HepG2 (cell line): ENCODE results near the gene NIP7. TPM values are rescaled to one million over a fixed set of nuclear protein-coding genes. Genes with fewer than 3 reads are reported as not detected.

Experiments used
- ASH2L ChIP-seq: fragments of 300-600, 200-600 bp; sonication (generic); IDR thresholded peaks from 2 replicates; pipeline ENCODE4 v1.7.0; 2017; ENCODE audit warnings: low read depth, mild to moderate bottlenecking, moderate library complexity, mixed read lengths, low read length; ENCODE audit not compliant: insufficient read length
- DNMT1 ChIP-seq: sonication (generic); formaldehyde crosslinking; IDR thresholded peaks from 2 replicates; pipeline ENCODE4 v1.5.1; 2020; ENCODE audit warnings: mild to moderate bottlenecking, missing genetic modification reagents
- KLF12 ChIP-seq: sonication (generic); formaldehyde crosslinking; IDR thresholded peaks from 2 replicates; pipeline ENCODE4 v1.4.0; 2020; ENCODE audit warnings: missing genetic modification reagents, borderline replicate concordance
- NFE2L1 ChIP-seq: sonication (generic); formaldehyde crosslinking; IDR thresholded peaks from 2 replicates; pipeline ENCODE4 v1.4.0; 2020; ENCODE audit warnings: missing genetic modification reagents, mild to moderate bottlenecking, borderline replicate concordance
- TCF7L2 ChIP-seq: IDR thresholded peaks from 2 replicates; pipeline ENCODE4 v1.6.1; 2011; ENCODE audit warnings: mild to moderate bottlenecking, low read depth, low read length, moderate library complexity
- TEAD3 ChIP-seq: optimal IDR thresholded peaks from 2 replicates; pipeline ENCODE3; 2016; ENCODE audit warnings: borderline replicate concordance
- TP53 ChIP-seq: sonication (generic); formaldehyde crosslinking; conservative IDR thresholded peaks from 2 replicates; pipeline ENCODE4 v1.4.0; 2020; ENCODE audit warnings: missing genetic modification reagents
- ZBTB20 ChIP-seq: sonication (generic); formaldehyde crosslinking; IDR thresholded peaks from 2 replicates; pipeline ENCODE4 v1.8.1; 2023; ENCODE audit warnings: missing genetic modification reagents, low read depth, mild to moderate bottlenecking, borderline replicate concordance
- ZBTB42 ChIP-seq: sonication (generic); formaldehyde crosslinking; IDR thresholded peaks from 2 replicates; pipeline ENCODE4 v1.5.0; 2020; ENCODE audit warnings: mild to moderate bottlenecking, missing genetic modification reagents
- ZC3H13 ChIP-seq: sonication (generic); formaldehyde crosslinking; IDR thresholded peaks from 2 replicates; pipeline ENCODE4 v1.8.1; 2023; ENCODE audit warnings: mild to moderate bottlenecking, missing genetic modification reagents, moderate library complexity
- ZFP37 ChIP-seq: sonication (generic); formaldehyde crosslinking; IDR thresholded peaks from 2 replicates; pipeline ENCODE4 v1.4.0; 2020; ENCODE audit warnings: missing genetic modification reagents, borderline replicate concordance
- ZNF496 ChIP-seq: sonication (generic); formaldehyde crosslinking; IDR thresholded peaks from 2 replicates; pipeline ENCODE4 v1.8.1; 2023; ENCODE audit warnings: mild to moderate bottlenecking, moderate library complexity, missing genetic modification reagents; ENCODE audit not compliant: insufficient replicate concordance
- ZSCAN9 ChIP-seq: IDR thresholded peaks from 2 replicates; pipeline ENCODE4 v1.6.1; 2016; ENCODE audit warnings: borderline replicate concordance
- polyA plus RNA-seq, 8 experiments: library from polyadenylated mRNA; depleted of rRNA in 3 of 8; stranded (reverse) in 7 of 8; unstranded in 1 of 8; fragments of >200 nt; fragmentation: Illumina TruSeq in 4 of 8; extraction: Trizol in 4 of 8; gene quantifications; 2 replicates each; pipeline versions ENCODE4 v1.2.1 to v1.2.3, GENCODE V29; 2011 to 2016; ENCODE audit warnings: low read depth in 4 of 8, missing spikeins in 1 of 8, mixed read lengths in 1 of 8; ENCODE audit not compliant: insufficient read depth in 1 of 8
- total RNA-seq, 5 experiments: library from RNA; depleted of rRNA; stranded (reverse); fragments of >200 nt; fragmentation: Illumina TruSeq; extraction: Trizol; gene quantifications; 2 replicates each; pipeline ENCODE4 v1.2.3, GENCODE V29; 2016; ENCODE audit warnings: low read depth in 1 of 5
- TF ChIP-seq, protein P1 (sequence below): sonication (generic); formaldehyde crosslinking; IDR thresholded peaks from 2 replicates; pipeline ENCODE4 v1.4.0; 2020; ENCODE audit warnings: mild to moderate bottlenecking, missing genetic modification reagents
- TF ChIP-seq, protein P2 (sequence below): sonication (generic); formaldehyde crosslinking; IDR thresholded peaks from 2 replicates; pipeline ENCODE4 v1.4.0; 2020; ENCODE audit warnings: mild to moderate bottlenecking, missing genetic modification reagents
- TF ChIP-seq, protein P3 (sequence below), 2 experiments: fragments of 450-650 bp in 1 of 2; sonication (generic) in 1 of 2; formaldehyde crosslinking; IDR thresholded peaks; 2 replicates each; pipeline versions ENCODE4 v1.5.0 to v1.8.0; 2020 to 2022; ENCODE audit warnings: mild to moderate bottlenecking in 1 of 2, missing genetic modification reagents in 1 of 2
- TF ChIP-seq, protein P4 (sequence below): sonication (generic); formaldehyde crosslinking; IDR thresholded peaks from 2 replicates; pipeline ENCODE4 v1.4.0; 2020; ENCODE audit warnings: mild to moderate bottlenecking, missing genetic modification reagents, borderline replicate concordance

Gene NIP7
- total and polyA plus RNA-seq, 2 of the 13 experiments (the other 11 are each of a cell fraction or from before 2014, with no cell fraction given), result 15.3 to 114 TPM

DNA sequence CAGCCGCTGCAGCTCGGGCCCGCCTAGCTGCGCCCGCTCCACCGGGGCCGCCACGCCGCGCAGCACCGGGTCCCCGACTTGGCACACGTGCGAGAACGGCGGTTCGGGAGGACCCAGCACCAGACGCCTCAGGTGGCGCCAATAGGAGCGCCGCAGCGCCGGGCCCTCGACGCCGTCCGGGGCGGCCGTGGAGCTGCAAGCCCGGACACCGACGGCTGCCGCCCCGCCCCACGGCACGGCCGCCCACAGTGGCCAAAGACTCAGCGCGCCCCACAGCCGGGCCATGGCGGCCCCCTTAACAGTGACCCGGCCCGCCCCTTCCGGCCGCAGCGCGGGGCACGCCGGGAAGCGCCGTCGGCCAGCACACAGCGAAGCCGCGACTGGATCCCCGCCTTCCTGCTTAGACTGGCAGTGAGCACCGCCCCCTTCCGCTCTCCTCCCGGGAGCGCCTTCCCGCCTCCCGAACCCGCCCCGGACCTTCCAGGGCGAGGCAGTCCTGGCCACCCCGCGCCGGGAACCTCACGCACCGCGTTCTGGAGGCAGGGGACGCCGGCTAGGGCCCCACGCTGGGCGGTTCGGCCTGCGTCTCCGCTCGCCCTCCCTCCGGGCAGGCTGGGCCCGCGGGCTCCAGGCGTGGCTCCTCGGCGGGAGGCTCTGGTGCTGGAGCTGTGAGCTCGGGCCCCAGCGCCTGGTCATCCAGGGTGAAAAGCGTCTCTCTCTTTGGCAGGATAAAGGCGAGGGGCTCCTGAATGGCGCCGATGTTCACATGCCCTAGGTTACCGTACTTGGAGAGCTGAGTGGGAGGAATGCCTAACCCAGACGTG lies 9.1 kb upstream of the NIP7 start, which contains the start of gene PDF (continued):
- TF ChIP-seq ZBTB20 (CRISPR knock-in tag), result peak; percentile 63; the same call in 1 of the 2 replicates
- peak; percentile 44 for TF ChIP-seq TEAD3 (CRISPR knock-in tag)
- TF ChIP-seq TCF7L2, result no peak
- TF ChIP-seq ZFP37, result peak; percentile 85
- TF ChIP-seq, protein P1, sequence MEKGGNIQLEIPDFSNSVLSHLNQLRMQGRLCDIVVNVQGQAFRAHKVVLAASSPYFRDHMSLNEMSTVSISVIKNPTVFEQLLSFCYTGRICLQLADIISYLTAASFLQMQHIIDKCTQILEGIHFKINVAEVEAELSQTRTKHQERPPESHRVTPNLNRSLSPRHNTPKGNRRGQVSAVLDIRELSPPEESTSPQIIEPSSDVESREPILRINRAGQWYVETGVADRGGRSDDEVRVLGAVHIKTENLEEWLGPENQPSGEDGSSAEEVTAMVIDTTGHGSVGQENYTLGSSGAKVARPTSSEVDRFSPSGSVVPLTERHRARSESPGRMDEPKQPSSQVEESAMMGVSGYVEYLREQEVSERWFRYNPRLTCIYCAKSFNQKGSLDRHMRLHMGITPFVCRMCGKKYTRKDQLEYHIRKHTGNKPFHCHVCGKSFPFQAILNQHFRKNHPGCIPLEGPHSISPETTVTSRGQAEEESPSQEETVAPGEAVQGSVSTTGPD (CRISPR knock-in tag), result no peak
- peak; percentile 97 for TF ChIP-seq ZC3H13 (CRISPR knock-in tag)
- TF ChIP-seq, protein P2, sequence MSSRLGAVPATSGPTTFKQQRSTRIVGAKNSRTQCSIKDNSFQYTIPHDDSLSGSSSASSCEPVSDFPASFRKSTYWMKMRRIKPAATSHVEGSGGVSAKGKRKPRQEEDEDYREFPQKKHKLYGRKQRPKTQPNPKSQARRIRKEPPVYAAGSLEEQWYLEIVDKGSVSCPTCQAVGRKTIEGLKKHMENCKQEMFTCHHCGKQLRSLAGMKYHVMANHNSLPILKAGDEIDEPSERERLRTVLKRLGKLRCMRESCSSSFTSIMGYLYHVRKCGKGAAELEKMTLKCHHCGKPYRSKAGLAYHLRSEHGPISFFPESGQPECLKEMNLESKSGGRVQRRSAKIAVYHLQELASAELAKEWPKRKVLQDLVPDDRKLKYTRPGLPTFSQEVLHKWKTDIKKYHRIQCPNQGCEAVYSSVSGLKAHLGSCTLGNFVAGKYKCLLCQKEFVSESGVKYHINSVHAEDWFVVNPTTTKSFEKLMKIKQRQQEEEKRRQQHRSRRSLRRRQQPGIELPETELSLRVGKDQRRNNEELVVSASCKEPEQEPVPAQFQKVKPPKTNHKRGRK (CRISPR knock-in tag), result 0 out of 2 replicates have a peak, but pooled peaks have one; percentile 87
- TF ChIP-seq, protein P3, sequence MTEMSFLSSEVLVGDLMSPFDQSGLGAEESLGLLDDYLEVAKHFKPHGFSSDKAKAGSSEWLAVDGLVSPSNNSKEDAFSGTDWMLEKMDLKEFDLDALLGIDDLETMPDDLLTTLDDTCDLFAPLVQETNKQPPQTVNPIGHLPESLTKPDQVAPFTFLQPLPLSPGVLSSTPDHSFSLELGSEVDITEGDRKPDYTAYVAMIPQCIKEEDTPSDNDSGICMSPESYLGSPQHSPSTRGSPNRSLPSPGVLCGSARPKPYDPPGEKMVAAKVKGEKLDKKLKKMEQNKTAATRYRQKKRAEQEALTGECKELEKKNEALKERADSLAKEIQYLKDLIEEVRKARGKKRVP (CRISPR knock-in tag; IDR thresholded peaks at IDR 0.05), result peak in 1 of 2 experiments; percentile 87; a peak in 2 of 4 replicates
- peak; percentile 89; the same call in 1 of the 2 replicates for TF ChIP-seq ZBTB42 (CRISPR knock-in tag)
- TF ChIP-seq TP53 (CRISPR knock-in tag), result peak; percentile 68; the same call in 1 of the 2 replicates
- TF ChIP-seq DNMT1 (CRISPR knock-in tag), result no peak
- peak; percentile 83; the same call in 1 of the 2 replicates for TF ChIP-seq NFE2L1 (CRISPR knock-in tag)
- peak; percentile 76; the same call in 1 of the 2 replicates for TF ChIP-seq KLF12
- TF ChIP-seq, protein P4, sequence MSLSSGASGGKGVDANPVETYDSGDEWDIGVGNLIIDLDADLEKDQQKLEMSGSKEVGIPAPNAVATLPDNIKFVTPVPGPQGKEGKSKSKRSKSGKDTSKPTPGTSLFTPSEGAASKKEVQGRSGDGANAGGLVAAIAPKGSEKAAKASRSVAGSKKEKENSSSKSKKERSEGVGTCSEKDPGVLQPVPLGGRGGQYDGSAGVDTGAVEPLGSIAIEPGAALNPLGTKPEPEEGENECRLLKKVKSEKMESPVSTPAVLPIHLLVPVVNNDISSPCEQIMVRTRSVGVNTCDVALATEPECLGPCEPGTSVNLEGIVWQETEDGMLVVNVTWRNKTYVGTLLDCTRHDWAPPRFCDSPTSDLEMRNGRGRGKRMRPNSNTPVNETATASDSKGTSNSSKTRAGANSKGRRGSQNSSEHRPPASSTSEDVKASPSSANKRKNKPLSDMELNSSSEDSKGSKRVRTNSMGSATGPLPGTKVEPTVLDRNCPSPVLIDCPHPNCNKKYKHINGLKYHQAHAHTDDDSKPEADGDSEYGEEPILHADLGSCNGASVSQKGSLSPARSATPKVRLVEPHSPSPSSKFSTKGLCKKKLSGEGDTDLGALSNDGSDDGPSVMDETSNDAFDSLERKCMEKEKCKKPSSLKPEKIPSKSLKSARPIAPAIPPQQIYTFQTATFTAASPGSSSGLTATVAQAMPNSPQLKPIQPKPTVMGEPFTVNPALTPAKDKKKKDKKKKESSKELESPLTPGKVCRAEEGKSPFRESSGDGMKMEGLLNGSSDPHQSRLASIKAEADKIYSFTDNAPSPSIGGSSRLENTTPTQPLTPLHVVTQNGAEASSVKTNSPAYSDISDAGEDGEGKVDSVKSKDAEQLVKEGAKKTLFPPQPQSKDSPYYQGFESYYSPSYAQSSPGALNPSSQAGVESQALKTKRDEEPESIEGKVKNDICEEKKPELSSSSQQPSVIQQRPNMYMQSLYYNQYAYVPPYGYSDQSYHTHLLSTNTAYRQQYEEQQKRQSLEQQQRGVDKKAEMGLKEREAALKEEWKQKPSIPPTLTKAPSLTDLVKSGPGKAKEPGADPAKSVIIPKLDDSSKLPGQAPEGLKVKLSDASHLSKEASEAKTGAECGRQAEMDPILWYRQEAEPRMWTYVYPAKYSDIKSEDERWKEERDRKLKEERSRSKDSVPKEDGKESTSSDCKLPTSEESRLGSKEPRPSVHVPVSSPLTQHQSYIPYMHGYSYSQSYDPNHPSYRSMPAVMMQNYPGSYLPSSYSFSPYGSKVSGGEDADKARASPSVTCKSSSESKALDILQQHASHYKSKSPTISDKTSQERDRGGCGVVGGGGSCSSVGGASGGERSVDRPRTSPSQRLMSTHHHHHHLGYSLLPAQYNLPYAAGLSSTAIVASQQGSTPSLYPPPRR (CRISPR knock-in tag), result no peak; the same call in 1 of the 2 replicates
- no peak for TF ChIP-seq ZNF496 (CRISPR knock-in tag)
- TF ChIP-seq ASH2L, result peak; percentile 92
- peak; percentile 88; the same call in 1 of the 2 replicates for TF ChIP-seq ZSCAN9 (CRISPR knock-in tag)
